Trophoblast cell (in vitro differentiated cells and primary cell): ENCODE measurements around the gene RAMP3.

Experiments
- DNase-seq, 2 donors: peaks; one replicate each; pipeline ENCODE4 v3.0.0-alpha.2; 2016
- H2AFZ ChIP-seq: 2 replicates; pipeline ENCODE4 v1.6.1; 2013; ENCODE audit warnings: low read length, moderate library complexity, mild to moderate bottlenecking; ENCODE audit not compliant: insufficient read depth, poor library complexity
- H2AK5ac ChIP-seq: 2 replicates; pipeline ENCODE4 v1.6.1; 2013; ENCODE audit warnings: mild to moderate bottlenecking, low read length
- H2BK120ac ChIP-seq: 2 replicates; pipeline ENCODE4 v1.6.1; 2013; ENCODE audit warnings: low read length, mild to moderate bottlenecking, moderate library complexity; ENCODE audit not compliant: insufficient read depth, poor library complexity
- H2BK12ac ChIP-seq: 2 replicates; pipeline ENCODE4 v1.6.1; 2013; ENCODE audit warnings: mild to moderate bottlenecking, low read length, moderate library complexity
- H2BK5ac ChIP-seq: 2 replicates; pipeline ENCODE4 v1.6.1; 2013; ENCODE audit warnings: low read length, low read depth, moderate library complexity, mild to moderate bottlenecking; ENCODE audit not compliant: poor library complexity
- H3K14ac ChIP-seq: 2 replicates; pipeline ENCODE4 v1.6.1; 2013; ENCODE audit warnings: mild to moderate bottlenecking, low read length
- H3K18ac ChIP-seq: 2 replicates; pipeline ENCODE4 v1.6.1; 2013; ENCODE audit warnings: mild to moderate bottlenecking, low read length
- H3K23ac ChIP-seq: 2 replicates; pipeline ENCODE4 v1.6.1; 2013; ENCODE audit warnings: low read length
- H3K27ac ChIP-seq: 2 replicates; pipeline ENCODE4 v1.5.1; 2013; ENCODE audit warnings: low read depth, mild to moderate bottlenecking, inconsistent platforms, low read length, moderate library complexity
- H3K27me3 ChIP-seq: 2 replicates; pipeline ENCODE4 v1.6.1; 2013; ENCODE audit warnings: inconsistent platforms, mild to moderate bottlenecking, low read length, moderate library complexity; ENCODE audit not compliant: insufficient read depth
- H3K36me3 ChIP-seq, 2 experiments: 1 replicate in 1 of 2; 2 replicates in 1 of 2; pipeline ENCODE4 v1.6.1; 2013; ENCODE audit warnings: low read length in 2 of 2, mild to moderate bottlenecking in 2 of 2, moderate library complexity in 1 of 2; ENCODE audit not compliant: insufficient read depth in 2 of 2, control insufficient read depth in 1 of 2
- H3K4ac ChIP-seq: 2 replicates; pipeline ENCODE4 v1.6.1; 2013; ENCODE audit warnings: low read depth, mild to moderate bottlenecking, low read length, moderate library complexity
- H3K4me1 ChIP-seq, 2 experiments: 1 replicate in 1 of 2; 2 replicates in 1 of 2; pipeline ENCODE4 v1.6.1; 2013; ENCODE audit warnings: low read length in 2 of 2, mild to moderate bottlenecking in 2 of 2, moderate library complexity in 1 of 2; ENCODE audit not compliant: insufficient read depth in 2 of 2, control insufficient read depth in 1 of 2
- H3K4me2 ChIP-seq: 2 replicates; pipeline ENCODE4 v1.6.1; 2013; ENCODE audit warnings: inconsistent platforms, mild to moderate bottlenecking, low read length, moderate library complexity
- H3K4me3 ChIP-seq: 2 replicates; pipeline ENCODE4 v1.5.1; 2013; ENCODE audit warnings: mild to moderate bottlenecking, low read depth, low read length, inconsistent platforms
- H3K79me1 ChIP-seq: one replicate; pipeline ENCODE4 v1.6.1; 2013; ENCODE audit warnings: low read length
- H3K79me2 ChIP-seq: 2 replicates; pipeline ENCODE4 v1.6.1; 2013; ENCODE audit warnings: low read length, mild to moderate bottlenecking; ENCODE audit not compliant: control insufficient read depth, insufficient read depth, poor library complexity
- H3K9ac ChIP-seq: 2 replicates; pipeline ENCODE4 v1.6.1; 2013; ENCODE audit warnings: mild to moderate bottlenecking, low read length
- H3K9me3 ChIP-seq: 2 replicates; pipeline ENCODE4 v1.6.1; 2013; ENCODE audit warnings: low read depth, mild to moderate bottlenecking, control low read depth, inconsistent platforms, low read length; ENCODE audit not compliant: insufficient read depth
- H4K12ac ChIP-seq: 2 replicates; pipeline ENCODE4 v1.6.1; 2013; ENCODE audit warnings: low read depth, mild to moderate bottlenecking, low read length, moderate library complexity
- H4K8ac ChIP-seq: 2 replicates; pipeline ENCODE4 v1.6.1; 2013; ENCODE audit warnings: low read depth, mild to moderate bottlenecking, low read length, moderate library complexity
- H4K91ac ChIP-seq: one replicate; pipeline ENCODE4 v1.6.1; 2013; ENCODE audit warnings: low read depth, mild to moderate bottlenecking, low read length, moderate library complexity
- WGBS: extraction: QIAGEN DNeasy Blood & Tissue Kit; methylation state at CpG from one replicate; pipeline ENCODE4 v1.1.7; 2013; ENCODE audit warnings: missing lambda C conversion rate; ENCODE audit not compliant: insufficient read length, insufficient coverage; ENCODE audit errors: extremely low coverage; 5-methylcytosine and 5-hydroxymethylcytosine counted together

Gene RAMP3

DNA sequence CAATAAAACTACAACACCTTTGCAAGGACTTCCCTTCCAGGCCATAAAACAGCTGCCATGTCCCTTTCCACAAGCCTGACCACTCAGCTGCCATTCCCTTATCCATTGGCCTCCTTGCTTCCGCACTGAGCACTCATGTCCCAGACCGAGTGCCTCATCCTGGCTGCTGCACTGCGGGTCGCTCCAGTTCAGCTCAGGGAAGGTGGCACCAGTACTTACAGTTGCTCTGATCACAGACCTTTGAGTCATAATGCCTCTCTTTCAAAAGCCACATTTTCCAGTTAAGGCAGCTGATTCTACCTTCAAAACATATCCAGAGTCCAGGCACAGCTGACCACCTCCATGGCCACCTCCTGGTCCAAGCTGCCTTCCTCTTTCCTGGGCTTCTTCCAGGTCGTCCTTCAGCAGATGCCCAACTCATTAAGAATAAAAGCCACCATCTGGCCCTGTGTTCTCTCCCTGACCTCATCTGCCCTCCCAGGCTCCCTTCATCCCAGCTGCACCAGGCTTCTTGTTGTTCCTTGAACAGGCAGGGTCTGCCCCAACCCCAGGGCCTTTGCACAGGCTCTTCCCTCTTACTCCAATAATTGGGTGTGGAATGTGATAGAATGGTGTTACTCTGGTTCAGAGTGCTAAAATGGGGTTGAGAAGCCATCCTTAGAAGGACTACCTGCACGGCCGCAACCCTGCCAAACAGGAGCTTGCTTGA is 64.5 kb downstream of the RAMP3 start:
- no peaks in the 10 kb centered on the region for H3K36me3 ChIP-seq
- H3K18ac ChIP-seq = no peak overlapping the region
- no peak overlapping the region for H3K14ac ChIP-seq
- no peak overlapping the region for H3K4ac ChIP-seq
- H3K9ac ChIP-seq = no peak overlapping the region
- no peak for DNase-seq
- peaks cover 3% of the 10 kb centered on the region for H3K9me3 ChIP-seq
- H3K4me1 ChIP-seq = no peaks in the 10 kb centered on the region
- no peaks in the 10 kb centered on the region for H3K27me3 ChIP-seq
- H2AFZ ChIP-seq = no peak overlapping the region
- H2BK5ac ChIP-seq = no peak overlapping the region
- no peak overlapping the region for H3K27ac ChIP-seq
- WGBS = no CpG with 5 or more reads among the region's 7 CpGs
- no peak overlapping the region for H2AK5ac ChIP-seq
- H3K79me1 ChIP-seq = no peaks in the 10 kb centered on the region
- H3K23ac ChIP-seq = no peak overlapping the region
- no peaks in the 10 kb centered on the region for H3K79me2 ChIP-seq
- H4K8ac ChIP-seq = no peak overlapping the region
- no peak overlapping the region for H4K12ac ChIP-seq
- no peak overlapping the region for H4K91ac ChIP-seq
- H2BK12ac ChIP-seq = no peak overlapping the region
- H3K4me3 ChIP-seq = no peak overlapping the region
- H2BK120ac ChIP-seq = no peak overlapping the region
- H3K4me2 ChIP-seq = no peak overlapping the region

GRCh38 chr7:45223078-45223477 is 65.5 kb downstream of the RAMP3 start:
- Histone ChIP-seq H3K79me1 (no peaks in the 10 kb centered on the region), H3K4ac (no peak overlapping the region), H3K36me3 (no peaks in the 10 kb centered on the region), H3K4me2 (no peak overlapping the region), H3K18ac (no peak overlapping the region), H3K9me3 (peaks cover 3% of the 10 kb centered on the region), H3K27me3 (no peaks in the 10 kb centered on the region), H2AFZ (no peak overlapping the region), H4K12ac (no peak overlapping the region), H3K14ac (no peak overlapping the region), H3K4me1 (no peaks in the 10 kb centered on the region), H4K8ac (no peak overlapping the region), H2AK5ac (no peak overlapping the region), H3K23ac (no peak overlapping the region), H2BK5ac (no peak overlapping the region), H4K91ac (no peak overlapping the region), H3K9ac (no peak overlapping the region), H2BK12ac (no peak overlapping the region), H3K4me3 (no peak overlapping the region), H3K79me2 (no peaks in the 10 kb centered on the region), H3K27ac (no peak overlapping the region), H2BK120ac (no peak overlapping the region)
- no peak for DNase-seq

- no peak overlapping the region for H2BK5ac ChIP-seq
- H4K12ac ChIP-seq = no peak overlapping the region
- H3K27ac ChIP-seq = no peak overlapping the region
- H4K91ac ChIP-seq = no peak overlapping the region
- H3K79me2 ChIP-seq = no peaks in the 10 kb centered on the region
- no peak overlapping the region for H2AFZ ChIP-seq
- no peaks in the 10 kb centered on the region for H3K79me1 ChIP-seq
- no peak for DNase-seq
- no peak overlapping the region for H3K4me3 ChIP-seq
- no peak overlapping the region for H2AK5ac ChIP-seq
- no peaks in the 10 kb centered on the region for H3K4me1 ChIP-seq
- H3K14ac ChIP-seq = no peak overlapping the region
- no peak overlapping the region for H2BK12ac ChIP-seq
- H2BK120ac ChIP-seq = no peak overlapping the region
- H3K23ac ChIP-seq = no peak overlapping the region
- no peaks in the 10 kb centered on the region for H3K36me3 ChIP-seq
- no peak overlapping the region for H3K4ac ChIP-seq
- H3K9me3 ChIP-seq = peaks cover 4% of the 10 kb centered on the region
- no CpG with 5 or more reads among the region's 13 CpGs for WGBS
- no peak overlapping the region for H3K4me2 ChIP-seq
- H3K18ac ChIP-seq = no peak overlapping the region
- H3K9ac ChIP-seq = no peak overlapping the region
- H3K27me3 ChIP-seq = no peaks in the 10 kb centered on the region
- no peak overlapping the region for H4K8ac ChIP-seq
Observed at GRCh38 chr7:45223728-45224630, 66.4 kb downstream of the RAMP3 start.

- H3K4me1 ChIP-seq = no peaks in the 10 kb centered on the region
- no peak overlapping the region for H3K14ac ChIP-seq
- no peak for DNase-seq
- H3K36me3 ChIP-seq = no peaks in the 10 kb centered on the region
- no peak overlapping the region for H3K18ac ChIP-seq
- H2AFZ ChIP-seq = no peak overlapping the region
- H4K8ac ChIP-seq = no peak overlapping the region
- no peak overlapping the region for H2BK12ac ChIP-seq
- H3K4me3 ChIP-seq = no peak overlapping the region
- no peak overlapping the region for H3K23ac ChIP-seq
- no peaks in the 10 kb centered on the region for H3K79me2 ChIP-seq
- WGBS = no CpG with 5 or more reads among the region's 3 CpGs
- no peaks in the 10 kb centered on the region for H3K79me1 ChIP-seq
- no peak overlapping the region for H2BK5ac ChIP-seq
- peaks cover 4% of the 10 kb centered on the region for H3K9me3 ChIP-seq
- H3K9ac ChIP-seq = no peak overlapping the region
- H3K4me2 ChIP-seq = no peak overlapping the region
- no peak overlapping the region for H2BK120ac ChIP-seq
- no peak overlapping the region for H3K27ac ChIP-seq
- H3K4ac ChIP-seq = no peak overlapping the region
- no peaks in the 10 kb centered on the region for H3K27me3 ChIP-seq
- H2AK5ac ChIP-seq = no peak overlapping the region
- H4K12ac ChIP-seq = no peak overlapping the region
- H4K91ac ChIP-seq = no peak overlapping the region
Observed at GRCh38 chr7:45224832-45225231, 67.2 kb downstream of the RAMP3 start.
